Activated CD4-positive, alpha-beta memory T cell treated with anti-CD3 and anti-CD28 coated beads, Interleukin-2, amount 10 ng/mL, durations not matched to agents 7 days and 5 days (primary cell): Measurements from ENCODE around the gene FAM72D. TPM values are rescaled to one million over a fixed set of nuclear protein-coding genes. Genes with fewer than 3 reads are reported as not detected.
"Not testable (repeated sequence)": the region's sequence is repeated elsewhere in the genome, so short reads cannot be mapped to it uniquely, and the experiment has no call there.

ENCODE experiments used
- CTCF ChIA-PET: fragments of 350-600 bp; sonication (Branson Sonifier 250); formaldehyde crosslinking; loops from one replicate; lab custom pipeline; 2021; ENCODE audit warnings: antibody characterized with exemption, inconsistent platforms; lab: Charles Lee
- POLR2A ChIA-PET: fragments of 350-600 bp; sonication (Branson Sonifier 250); formaldehyde crosslinking; loops from one replicate; lab custom pipeline; 2021; ENCODE audit warnings: antibody characterized with exemption; lab: Charles Lee
- DNase-seq: peaks from one replicate; pipeline ENCODE4 v3.0.0-alpha.2; 2020
- H3K27ac Mint-ChIP-seq: one replicate; pipeline ENCODE4 v1.8.0; 2021; ENCODE audit warnings: mild to moderate bottlenecking, mixed read lengths
- H3K27me3 Mint-ChIP-seq: one replicate; pipeline ENCODE4 v1.8.0; 2021; ENCODE audit warnings: mixed read lengths
- H3K36me3 Mint-ChIP-seq: one replicate; pipeline ENCODE4 v1.8.0; 2021; ENCODE audit warnings: low read depth, mixed read lengths
- H3K4me1 Mint-ChIP-seq: one replicate; pipeline ENCODE4 v1.8.0; 2021; ENCODE audit warnings: mixed read lengths
- H3K4me3 Mint-ChIP-seq: one replicate; pipeline ENCODE4 v1.8.0; 2021; ENCODE audit warnings: mild to moderate bottlenecking, mixed read lengths
- H3K9me3 Mint-ChIP-seq: one replicate; pipeline ENCODE4 v1.8.0; 2021; ENCODE audit warnings: mixed read lengths
- total RNA-seq, 2 experiments: library from RNA; stranded (reverse); gene quantifications; one replicate each; pipeline ENCODE4 v1.2.3, GENCODE V29; 2021

FAM72D gene
- total RNA-seq, 2 experiments from 2014 or later: 18.2 to 19.6 TPM

GRCh38 chr1:145074021-145074559, 21.7 kb upstream of the FAM72D start:
- H3K4me1 Mint-ChIP-seq, POLR2A ChIA-PET, H3K27ac Mint-ChIP-seq, DNase-seq, H3K4me3 Mint-ChIP-seq, CTCF ChIA-PET, H3K27me3 Mint-ChIP-seq, H3K9me3 Mint-ChIP-seq, H3K36me3 Mint-ChIP-seq: not testable (repeated sequence)

DNA sequence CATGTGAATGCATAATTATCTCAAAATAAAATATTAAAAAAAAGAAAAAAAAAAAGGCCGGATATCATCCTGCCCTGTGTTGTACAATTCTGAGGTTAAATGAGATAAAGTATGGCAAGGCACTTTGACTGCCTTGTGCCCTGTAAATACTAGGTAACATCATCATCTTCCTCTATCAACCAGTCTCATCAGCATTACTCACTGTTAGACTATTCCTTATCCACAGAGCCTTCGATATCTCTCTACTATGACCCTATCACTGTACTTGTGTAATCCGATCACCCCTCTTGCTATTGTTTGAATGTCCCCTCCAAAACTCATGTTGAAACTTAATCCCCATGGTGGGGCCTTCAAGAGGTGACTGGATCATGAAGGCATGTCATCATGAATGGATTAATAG, 18.9 kb upstream of the FAM72D start:
- H3K27ac Mint-ChIP-seq, H3K9me3 Mint-ChIP-seq, DNase-seq, CTCF ChIA-PET, POLR2A ChIA-PET, H3K36me3 Mint-ChIP-seq, H3K4me1 Mint-ChIP-seq, H3K4me3 Mint-ChIP-seq, H3K27me3 Mint-ChIP-seq: not testable (repeated sequence)

- H3K9me3 Mint-ChIP-seq, H3K4me1 Mint-ChIP-seq, H3K36me3 Mint-ChIP-seq, H3K27me3 Mint-ChIP-seq, CTCF ChIA-PET, DNase-seq, POLR2A ChIA-PET, H3K27ac Mint-ChIP-seq, H3K4me3 Mint-ChIP-seq: not testable (repeated sequence)
Observed at GRCh38 chr1:145077872-145078786, 17.6 kb upstream of the FAM72D start.

- H3K4me1 Mint-ChIP-seq, CTCF ChIA-PET, POLR2A ChIA-PET, H3K9me3 Mint-ChIP-seq, H3K27ac Mint-ChIP-seq, H3K36me3 Mint-ChIP-seq, H3K27me3 Mint-ChIP-seq, H3K4me3 Mint-ChIP-seq, DNase-seq: not testable (repeated sequence)
Observed at GRCh38 chr1:145078787-145079370, 16.9 kb upstream of the FAM72D start.

DNA sequence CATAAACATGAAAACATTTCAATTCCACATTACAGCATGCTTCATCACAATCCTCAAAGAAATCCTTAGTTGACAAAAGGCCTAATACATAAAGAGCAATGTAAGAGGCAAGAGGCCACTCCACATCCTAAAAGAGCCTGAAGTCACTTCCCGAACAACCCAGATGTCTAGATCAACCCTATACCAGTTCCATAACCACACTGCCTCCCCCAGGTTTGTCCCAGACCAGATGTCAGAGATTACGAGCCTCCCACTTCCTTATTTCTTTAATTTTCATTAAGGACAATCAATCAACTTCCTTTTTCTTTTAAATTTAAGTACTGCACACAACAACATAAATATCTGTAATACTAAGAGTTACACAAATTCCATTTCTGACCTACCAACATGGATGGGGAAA, 16.0 kb upstream of the FAM72D start:
- H3K9me3 Mint-ChIP-seq, CTCF ChIA-PET, H3K4me1 Mint-ChIP-seq, H3K36me3 Mint-ChIP-seq, H3K4me3 Mint-ChIP-seq, H3K27ac Mint-ChIP-seq, H3K27me3 Mint-ChIP-seq, DNase-seq, POLR2A ChIA-PET: not testable (repeated sequence)

GRCh38 chr1:145080193-145080592, 15.6 kb upstream of the FAM72D start:
- H3K4me1 Mint-ChIP-seq, H3K4me3 Mint-ChIP-seq, H3K36me3 Mint-ChIP-seq, POLR2A ChIA-PET, H3K27me3 Mint-ChIP-seq, H3K9me3 Mint-ChIP-seq, H3K27ac Mint-ChIP-seq, CTCF ChIA-PET, DNase-seq: not testable (repeated sequence)

DNA sequence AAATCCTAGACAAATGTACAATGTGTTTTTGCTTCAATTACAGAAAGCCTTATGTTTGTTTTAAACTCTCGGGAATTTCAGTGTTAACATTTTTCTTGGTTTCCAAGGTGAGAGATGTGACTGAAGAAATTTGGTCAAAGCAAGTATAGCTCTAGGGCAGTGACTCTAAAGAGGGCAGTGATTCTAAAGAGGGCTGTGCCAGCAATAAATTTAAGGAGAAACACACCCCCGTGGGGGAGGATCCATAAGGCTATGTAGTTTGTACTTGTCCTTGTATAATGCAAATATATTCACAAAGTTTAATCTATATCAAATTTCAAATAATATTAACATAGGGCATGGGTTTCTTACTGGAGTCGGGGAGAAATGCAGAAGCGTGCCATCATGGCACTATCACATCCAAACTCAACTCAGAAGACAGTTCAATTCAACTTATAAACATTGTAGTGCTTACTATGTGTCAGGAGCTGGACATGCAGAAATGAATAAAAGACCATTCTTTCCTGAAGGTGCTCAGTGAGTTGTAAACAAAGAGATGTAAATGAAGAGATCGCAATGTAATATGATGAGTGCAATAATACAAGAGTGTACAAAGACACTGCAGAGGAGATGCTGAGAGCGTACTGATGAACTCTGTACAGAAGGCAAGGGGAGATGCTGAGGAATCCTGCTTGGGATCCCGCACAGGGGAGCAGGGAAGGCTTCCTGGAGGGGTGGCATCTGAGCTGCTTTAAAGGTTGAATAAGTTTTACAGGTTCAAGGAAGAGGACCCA, 13.1 kb upstream of the FAM72D start:
- H3K9me3 Mint-ChIP-seq, CTCF ChIA-PET, H3K4me3 Mint-ChIP-seq, H3K36me3 Mint-ChIP-seq, DNase-seq, H3K27me3 Mint-ChIP-seq, H3K4me1 Mint-ChIP-seq, H3K27ac Mint-ChIP-seq, POLR2A ChIA-PET: not testable (repeated sequence)

DNA sequence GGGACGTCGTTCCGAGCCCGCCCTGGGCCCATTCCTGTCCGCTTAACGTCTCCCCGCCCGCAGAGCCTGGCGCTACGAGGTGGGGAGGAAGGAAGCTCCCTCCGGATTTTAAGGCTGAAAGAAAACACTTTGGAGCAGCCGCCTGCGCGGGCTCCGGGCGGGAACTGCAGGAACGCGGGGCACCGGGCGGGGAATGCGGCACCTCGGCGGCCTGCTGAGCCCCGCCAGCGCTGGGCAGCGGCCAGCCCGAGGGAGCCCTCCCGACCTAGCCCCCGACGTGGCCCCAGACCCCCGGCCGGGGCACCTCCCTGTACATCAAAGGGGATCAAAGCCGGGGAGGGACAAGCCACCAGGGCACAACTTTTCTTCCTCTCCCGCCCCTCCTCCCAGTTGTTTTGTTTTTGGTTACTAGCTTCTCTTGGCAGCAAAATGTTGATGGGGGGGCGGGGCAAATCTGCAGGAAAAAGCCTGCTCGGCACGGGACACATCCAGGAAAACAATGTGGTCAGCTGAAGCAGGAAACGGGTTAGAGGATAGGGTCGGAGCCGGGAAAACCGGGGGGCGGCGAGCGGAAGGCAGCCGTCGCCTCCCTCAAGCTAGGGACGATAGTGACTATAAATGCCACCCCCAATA, 2.1 kb upstream of the FAM72D start:
- CTCF ChIA-PET, H3K27me3 Mint-ChIP-seq, H3K36me3 Mint-ChIP-seq, POLR2A ChIA-PET, H3K9me3 Mint-ChIP-seq, H3K4me1 Mint-ChIP-seq, DNase-seq: not testable (repeated sequence)
- Mint-ChIP-seq H3K4me3 (peak overlapping the region; percentile 90), H3K27ac (peak overlapping the region; percentile 61)

DNA sequence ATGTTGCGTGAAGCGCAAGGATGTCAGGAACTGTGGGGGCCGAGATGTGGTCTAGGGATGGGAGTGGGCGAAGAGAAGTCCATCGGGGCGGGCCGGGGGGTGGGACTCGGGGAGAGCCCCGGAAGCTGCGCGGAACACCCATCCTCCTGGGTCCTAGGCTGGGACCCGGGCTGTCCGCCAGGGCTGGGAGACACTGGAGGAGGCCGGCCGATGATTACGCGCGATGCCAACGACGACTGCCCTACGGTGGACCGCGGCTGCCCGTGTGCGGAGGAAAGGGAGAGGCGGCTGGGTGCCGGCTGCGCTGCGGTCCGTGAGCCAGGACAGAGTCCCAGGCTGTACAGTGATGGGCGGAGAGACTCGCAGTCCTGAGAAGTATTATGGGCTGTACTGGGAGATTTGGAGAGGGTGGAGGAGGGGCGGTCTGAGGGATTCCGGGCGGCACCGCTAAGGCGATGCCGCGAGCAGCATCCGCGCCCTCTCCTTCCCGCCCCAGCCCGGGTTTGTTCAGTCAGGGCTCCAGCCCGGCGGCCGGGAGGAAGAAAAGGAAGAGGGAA, 1.0 kb upstream of the FAM72D start:
- H3K27me3 Mint-ChIP-seq, H3K36me3 Mint-ChIP-seq, H3K4me1 Mint-ChIP-seq, POLR2A ChIA-PET, CTCF ChIA-PET, H3K9me3 Mint-ChIP-seq: not testable (repeated sequence)
- DNase-seq: peak; percentile 23
- Mint-ChIP-seq H3K27ac (peak overlapping the region; percentile 52), H3K4me3 (peak overlapping the region; percentile 56)

DNA sequence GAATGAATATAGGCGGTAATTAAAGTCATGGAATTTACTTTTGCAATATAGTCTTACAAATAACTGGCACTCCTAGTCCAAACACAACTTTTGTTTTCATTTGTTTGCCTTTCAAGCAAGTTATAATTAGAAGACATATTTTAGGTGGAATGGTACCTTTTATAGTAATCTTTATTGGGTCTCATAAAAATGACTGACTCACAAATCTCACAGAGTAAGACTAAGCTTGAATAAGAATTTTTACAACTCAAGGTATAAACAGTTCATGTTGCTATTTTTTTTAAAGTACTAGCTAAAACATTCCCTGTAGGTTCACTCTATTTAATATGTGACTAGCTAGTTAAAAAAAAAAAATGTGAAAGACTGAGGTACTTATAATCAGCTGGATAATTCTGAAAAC, 6.0 kb downstream of the FAM72D start:
- H3K36me3 Mint-ChIP-seq, CTCF ChIA-PET, H3K9me3 Mint-ChIP-seq, H3K4me3 Mint-ChIP-seq, H3K27ac Mint-ChIP-seq, H3K27me3 Mint-ChIP-seq, DNase-seq, POLR2A ChIA-PET, H3K4me1 Mint-ChIP-seq: not testable (repeated sequence)

DNA sequence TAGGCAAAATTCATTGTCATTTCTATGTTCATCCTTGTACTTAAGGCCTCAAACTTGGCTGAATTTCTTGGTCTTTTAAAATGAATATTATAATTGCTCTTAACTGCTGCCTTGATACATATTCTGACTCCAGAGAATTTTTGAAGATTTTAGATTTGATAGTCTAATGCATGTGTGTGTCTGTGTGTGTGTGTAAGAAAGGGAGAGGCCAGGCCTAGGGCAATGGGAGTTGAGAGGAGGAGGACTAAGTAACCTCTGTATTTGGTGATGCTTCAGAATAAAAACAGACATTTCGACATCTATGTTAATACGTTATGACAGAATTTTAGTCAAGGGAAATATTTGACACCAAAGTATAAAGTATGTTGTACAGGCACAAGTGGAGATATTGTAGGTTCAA, 7.5 kb downstream of the FAM72D start:
- CTCF ChIA-PET, H3K9me3 Mint-ChIP-seq, H3K4me1 Mint-ChIP-seq, H3K27ac Mint-ChIP-seq, DNase-seq, H3K36me3 Mint-ChIP-seq, POLR2A ChIA-PET, H3K27me3 Mint-ChIP-seq, H3K4me3 Mint-ChIP-seq: not testable (repeated sequence)

- H3K27ac Mint-ChIP-seq, DNase-seq, POLR2A ChIA-PET, H3K9me3 Mint-ChIP-seq, H3K27me3 Mint-ChIP-seq, H3K4me3 Mint-ChIP-seq, CTCF ChIA-PET, H3K4me1 Mint-ChIP-seq, H3K36me3 Mint-ChIP-seq: not testable (repeated sequence)
Observed at GRCh38 chr1:145111674-145112073, 15.9 kb downstream of the FAM72D start.

- H3K9me3 Mint-ChIP-seq, H3K4me1 Mint-ChIP-seq, H3K27me3 Mint-ChIP-seq, POLR2A ChIA-PET, H3K4me3 Mint-ChIP-seq, DNase-seq, H3K36me3 Mint-ChIP-seq, CTCF ChIA-PET, H3K27ac Mint-ChIP-seq: not testable (repeated sequence)
Observed at GRCh38 chr1:145112703-145113102, 16.9 kb downstream of the FAM72D start.
